Vagina (tissue), 2 donors: ENCODE measurements around the gene SLC30A2. TPM values are rescaled to one million over a fixed set of nuclear protein-coding genes. Genes with fewer than 3 reads are reported as not detected.

ENCODE experiments used
- DNase-seq, 2 donors: peaks; one replicate each; pipeline ENCODE4 v3.0.0-alpha.2; 2017; ENCODE audit errors: extremely low spot score in 2 of 2
- H3K27ac ChIP-seq: fragments of 200-600 bp; sonication (generic); one replicate; pipeline ENCODE4 v1.5.1; 2019
- H3K27me3 ChIP-seq: fragments of 200-600 bp; sonication (generic); one replicate; pipeline ENCODE4 v1.5.1; 2019
- H3K36me3 ChIP-seq, 2 donors: fragments of 200-600 bp; sonication (generic); one replicate each; pipeline ENCODE4 v1.5.1; 2017 to 2019
- H3K4me1 ChIP-seq: fragments of 200-600 bp; sonication (generic); one replicate; pipeline ENCODE4 v1.5.1; 2019
- H3K4me3 ChIP-seq, 2 donors: fragments of 200-600 bp; sonication (generic); 1 replicate in 1 of 2; 2 replicates in 1 of 2; pipeline ENCODE4 v1.5.1; 2016 to 2019
- H3K9me3 ChIP-seq: fragments of 200-600 bp; sonication (generic); one replicate; pipeline ENCODE4 v1.5.1; 2019
- CTCF ChIP-seq, 3 experiments: fragments of 450-650 bp in 2 of 3; fragments of 200-600 bp in 1 of 3; sonication (generic) in 1 of 3; IDR thresholded peaks; one replicate each; pipeline ENCODE4 v1.5.1; 2017 to 2019; ENCODE audit warnings: antibody characterized with exemption in 3 of 3, mild to moderate bottlenecking in 2 of 3, moderate library complexity in 2 of 3
- POLR2A ChIP-seq, 2 donors: fragments of 450-650 bp; IDR thresholded peaks; one replicate each; pipeline ENCODE4 v1.6.1; 2017; ENCODE audit warnings: antibody characterized with exemption in 2 of 2, mild to moderate bottlenecking in 2 of 2, moderate library complexity in 2 of 2
- POLR2AphosphoS5 ChIP-seq, 2 donors: sonication (generic); formaldehyde crosslinking; IDR thresholded peaks; one replicate each; pipeline ENCODE4 v1.9.0; 2017; ENCODE audit warnings: antibody characterized with exemption in 2 of 2, mild to moderate bottlenecking in 2 of 2, low read depth in 1 of 2; ENCODE audit not compliant: insufficient read depth in 1 of 2
- intact Hi-C: fragments of 100-400 bp; cut with DNase I; formaldehyde crosslinking; loops from one replicate; pipeline ENCODE4 v1.15.1; 2023
- total RNA-seq: library from RNA; depleted of rRNA; stranded (reverse); fragments of >200 nt; gene quantifications from one replicate; pipeline ENCODE4 v1.2.3, GENCODE V29; 2016

The SLC30A2 gene
- total RNA-seq, 1 donor from 2014 or later: not detected

DNA sequence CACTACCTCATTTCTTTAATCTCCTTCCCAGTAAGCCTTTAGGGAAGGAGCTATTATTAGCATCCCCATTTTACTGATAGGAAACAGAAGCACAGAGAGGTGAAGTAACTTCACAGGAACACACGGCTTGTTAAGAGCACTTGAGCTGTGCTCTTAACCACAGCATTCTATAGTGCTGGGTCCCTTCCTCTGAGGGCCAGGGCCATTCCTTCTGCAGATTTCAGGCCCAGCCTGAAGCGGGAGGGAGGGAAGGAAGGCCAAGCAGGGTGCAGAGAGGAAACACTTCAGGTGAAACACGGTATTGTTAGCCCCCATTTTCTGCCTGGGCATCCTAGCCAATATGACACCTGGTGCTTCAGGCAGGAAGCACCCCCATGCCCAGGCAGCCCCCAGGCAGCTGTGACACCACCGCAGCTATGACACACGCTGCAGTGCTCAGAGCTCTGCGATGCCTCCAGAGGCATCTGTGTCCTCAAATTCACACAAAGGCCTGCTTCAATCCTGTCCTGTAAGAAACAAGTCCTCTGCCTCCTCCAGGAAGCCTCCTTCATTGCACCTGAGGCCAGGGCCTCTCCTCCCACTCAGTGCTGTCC, 28.9 kb downstream of the SLC30A2 start:
- H3K9me3 ChIP-seq: no peaks in the 10 kb centered on the region
- DNase-seq: no peak
- intact Hi-C loops: no loop called here
- peaks cover 7% of the 10 kb centered on the region for H3K4me1 ChIP-seq
- H3K27me3 ChIP-seq: no peaks in the 10 kb centered on the region
- TF ChIP-seq POLR2A (IDR thresholded peaks at IDR 0.05) (no peak), CTCF (IDR thresholded peaks at IDR 0.05) (no peak), POLR2AphosphoS5 (IDR thresholded peaks at IDR 0.05; ENCODE audit: insufficient read depth in 1 of 2, low read depth in 1 of 2) (no peak)
- no peaks in the 10 kb centered on the region for H3K36me3 ChIP-seq
- no peak overlapping the region for H3K4me3 ChIP-seq
- H3K27ac ChIP-seq: no peak overlapping the region

GRCh38 chr1:26016258-26016952, 29.5 kb downstream of the SLC30A2 start:
- Histone ChIP-seq H3K27me3 (no peaks in the 10 kb centered on the region), H3K27ac (no peak overlapping the region), H3K36me3 (no peaks in the 10 kb centered on the region), H3K9me3 (no peaks in the 10 kb centered on the region), H3K4me1 (peaks cover under 1% of the 10 kb centered on the region), H3K4me3 (no peak overlapping the region)
- TF ChIP-seq POLR2AphosphoS5 (IDR thresholded peaks at IDR 0.05; ENCODE audit: insufficient read depth in 1 of 2, low read depth in 1 of 2): no peak
- intact Hi-C loops: no loop called here
- no peak for DNase-seq

GRCh38 chr1:26015358-26015757, 30.6 kb downstream of the SLC30A2 start:
- Histone ChIP-seq H3K4me3 (no peak overlapping the region), H3K36me3 (no peaks in the 10 kb centered on the region), H3K9me3 (no peaks in the 10 kb centered on the region), H3K27me3 (no peaks in the 10 kb centered on the region), H3K27ac (no peak overlapping the region), H3K4me1 (no peaks in the 10 kb centered on the region)
- intact Hi-C loops: no loop called here
- TF ChIP-seq POLR2A (IDR thresholded peaks at IDR 0.05) (no peak), CTCF (IDR thresholded peaks at IDR 0.05) (no peak), POLR2AphosphoS5 (IDR thresholded peaks at IDR 0.05; ENCODE audit: insufficient read depth in 1 of 2, low read depth in 1 of 2) (no peak)
- DNase-seq: no peak

- Histone ChIP-seq H3K36me3 (no peaks in the 10 kb centered on the region), H3K9me3 (no peaks in the 10 kb centered on the region), H3K27ac (no peak overlapping the region), H3K4me1 (no peaks in the 10 kb centered on the region), H3K27me3 (no peaks in the 10 kb centered on the region), H3K4me3 (no peak overlapping the region)
- TF ChIP-seq POLR2A (IDR thresholded peaks at IDR 0.05) (no peak), POLR2AphosphoS5 (IDR thresholded peaks at IDR 0.05; ENCODE audit: insufficient read depth in 1 of 2, low read depth in 1 of 2) (no peak), CTCF (IDR thresholded peaks at IDR 0.05) (no peak)
- no peak for DNase-seq
- intact Hi-C loops: no loop called here
Measured at GRCh38 chr1:26014179-26014578, 31.7 kb downstream of the SLC30A2 start.

DNA sequence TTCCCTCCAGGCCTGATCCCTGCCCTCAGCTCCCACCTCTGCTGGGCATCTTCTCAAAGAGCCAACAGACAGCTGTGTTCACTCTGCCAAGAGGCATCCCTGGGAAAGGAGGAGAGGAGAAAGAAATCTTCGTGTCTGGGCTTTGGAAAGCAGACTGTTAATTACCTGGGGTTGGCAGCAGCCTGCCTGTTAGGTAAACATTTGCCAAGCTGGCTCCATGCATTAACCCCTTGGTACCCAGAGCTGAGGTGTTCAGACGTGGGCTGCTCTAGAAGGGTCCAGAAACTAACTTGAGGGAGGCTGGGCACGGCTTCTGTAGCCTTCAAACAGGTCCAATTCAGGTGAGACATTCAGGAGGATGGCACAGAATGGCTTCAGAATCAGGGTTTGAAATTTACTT, 33.1 kb downstream of the SLC30A2 start:
- no peak for DNase-seq
- Histone ChIP-seq H3K9me3 (no peaks in the 10 kb centered on the region), H3K4me1 (no peaks in the 10 kb centered on the region), H3K27ac (no peak overlapping the region), H3K27me3 (no peaks in the 10 kb centered on the region), H3K4me3 (no peak overlapping the region), H3K36me3 (no peaks in the 10 kb centered on the region)
- no peak for TF ChIP-seq POLR2A (IDR thresholded peaks at IDR 0.05)
- no peak for TF ChIP-seq POLR2AphosphoS5 (IDR thresholded peaks at IDR 0.05; ENCODE audit: insufficient read depth in 1 of 2, low read depth in 1 of 2)
- no peak for TF ChIP-seq CTCF (IDR thresholded peaks at IDR 0.05)
- intact Hi-C loops: no loop called here
